ENCODE measurements around the gene CCL19. TPM values are rescaled to one million over a fixed set of nuclear protein-coding genes. Genes with fewer than 3 reads are reported as not detected.

Gene CCL19
- total and polyA plus RNA-seq, 2 of the 8 experiments (the other 6 are each of a cell fraction or from before 2014, with no cell fraction given) = not detected

GRCh38 chr9:34671307-34671706 is 19.8 kb downstream of the CCL19 start:
- Histone ChIP-seq H3K27me3 (replicated peaks in 1 of 4; ENCODE audit: control insufficient read depth in 3 of 4, extremely low read depth in 1 of 4, insufficient read depth in 3 of 4, low read length in 3 of 4) (no peaks in the 10 kb centered on the region), H3K36me3 (ENCODE audit: control insufficient read depth in 2 of 4, insufficient read depth in 4 of 4, low read length in 3 of 4) (peaks cover 0 to 5% (median 0%) of the 10 kb centered on the region in 4 experiments; a peak in 3 of 8 replicates), H3K4me1 (replicated peaks in 1 of 4; ENCODE audit: control insufficient read depth in 3 of 4, insufficient read depth in 4 of 4, low read length in 3 of 4) (peaks cover 0 to 2% (median under 1%) of the 10 kb centered on the region in 4 experiments; a peak in 1 of 7 replicates), H3K79me1 (ENCODE audit: low read depth, low read length) (no peaks in the 10 kb centered on the region), H3K23me2 (ENCODE audit: low read depth, low read length) (no peaks in the 10 kb centered on the region; the same call in 1 of the 2 replicates), H2BK20ac (ENCODE audit: low read length) (no peak overlapping the region), H4K20me1 (replicated peaks in 1 of 2; ENCODE audit: control insufficient read depth in 1 of 2, insufficient read depth in 2 of 2, low read length in 2 of 2) (peaks cover 0 to 6% of the 10 kb centered on the region in 2 experiments), H3K23ac (ENCODE audit: insufficient read length) (no peak overlapping the region), H2BK120ac (replicated peaks; ENCODE audit: low read depth, low read length) (no peak overlapping the region), H3K56ac (replicated peaks; ENCODE audit: insufficient read length, low read depth, low read length) (no peak overlapping the region), H4K5ac (ENCODE audit: insufficient read length, low read depth, low read length) (no peak overlapping the region), H2BK12ac (ENCODE audit: low read depth, low read length) (no peak overlapping the region), H2BK5ac (ENCODE audit: low read depth, low read length) (no peak overlapping the region), H4K91ac (replicated peaks; ENCODE audit: insufficient read length, low read length) (no peak overlapping the region), H2AFZ (ENCODE audit: low read length) (no peak overlapping the region), H3K4me3 (ENCODE audit: extremely low read depth in 1 of 4, insufficient read depth in 2 of 4, low read depth in 3 of 4, low read length in 4 of 4) (no peak overlapping the region), H3K18ac (ENCODE audit: extremely low read depth, low read length) (no peak overlapping the region), H2BK15ac (ENCODE audit: low read length) (no peak overlapping the region), H3K4ac (replicated peaks; ENCODE audit: insufficient read length, low read depth, low read length) (no peak overlapping the region), H3K9ac (replicated peaks in 1 of 4; ENCODE audit: extremely low read depth in 1 of 4, low read depth in 3 of 4, low read length in 3 of 4) (no peak overlapping the region), H3K9me3 (ENCODE audit: insufficient read depth in 2 of 2, low read depth in 1 of 2, low read length in 1 of 2) (peaks cover 3 to 5% of the 10 kb centered on the region in 2 experiments; a peak in 1 of 4 replicates), H3K27ac (ENCODE audit: low read depth, low read length) (no peak overlapping the region), H3K79me2 (ENCODE audit: control insufficient read depth in 1 of 2, insufficient read depth in 2 of 2, low read length in 2 of 2) (peaks cover 0 to 7% of the 10 kb centered on the region in 2 experiments; a peak in 1 of 4 replicates), H3K14ac (ENCODE audit: insufficient read length) (no peak overlapping the region), H3K4me2 (ENCODE audit: insufficient read depth in 1 of 2, low read depth in 2 of 2, low read length in 2 of 2) (no peak overlapping the region), H4K8ac (ENCODE audit: extremely low read depth, insufficient read depth, low read length) (no peak overlapping the region), H2AK5ac (ENCODE audit: low read depth, low read length) (no peak overlapping the region)
- ChIA-PET POLR2A (ENCODE audit: partially characterized antibody) (interaction anchor here (1.2 kb wide), 1 partner anchor 20 kb away, joined by 3 read pairs; the partner anchor contains the start of gene IL11RA), CTCF (ENCODE audit: partially characterized antibody) (interaction anchor here (1.5 to 5.5 kb wide), 2 partner anchors 14 to 32 kb away, joined by 4 to 27 read pairs; no protein-coding TSS in a partner anchor)
- DNase-seq (ENCODE audit: low read depth in 1 of 2, low spot score in 2 of 2) (no peak), FAIRE-seq (no peak)
- WGBS, 2 experiments (ENCODE audit: extremely low coverage in 1 of 2, insufficient coverage in 1 of 2, insufficient read length in 1 of 2, insufficient replicate concordance in 2 of 2, low coverage in 1 of 2, low lambda C conversion rate in 2 of 2, missing lambda C conversion rate in 1 of 2) = 80% methylated on average over 1 of the region's 1 CpG; no CpG with 5 or more reads in 1 of the 2 experiments
- no peak for TF ChIP-seq EGR1 (IDR thresholded peaks at IDR 0.05; ENCODE audit: borderline replicate concordance, low read depth, low read length)
- TF ChIP-seq RXRA (IDR thresholded peaks at IDR 0.05; ENCODE audit: insufficient read depth, low read depth, low read length) = no peak
- TF ChIP-seq POU5F1 (IDR thresholded peaks at IDR 0.05; ENCODE audit: low read depth, low read length) = no peak
- TF ChIP-seq CBX5 (IDR thresholded peaks at IDR 0.05; ENCODE audit: low read depth, low read length) = no peak
- TF ChIP-seq PHF8 (conservative IDR thresholded peaks at IDR 0.05; ENCODE audit: low read depth, low read length) = no peak
- no peak for TF ChIP-seq GTF2F1 (IDR thresholded peaks at IDR 0.05; ENCODE audit: borderline replicate concordance, low read depth, low read length)
